GM12878 (cell line): ENCODE data around the gene CENPE. TPM values are rescaled to one million over a fixed set of nuclear protein-coding genes. Genes with fewer than 3 reads are reported as not detected.

Source experiments
- ATAC-seq: fragments of 200-7000 bp; cut with Tn5 transposase; 3 replicates; pipeline ENCODE4 v1.9.1; 2020; ENCODE audit warnings: mild to moderate bottlenecking, moderate library complexity
- BruUV-seq: library from RNA; stranded (reverse); fragments of 400-500 nt; replicated peaks from 2 replicates; lab custom pipeline; 2021; lab: Mats Ljungman, UMichigan
- CTCF ChIA-PET: fragments of 300-600 bp; sonication (Branson Sonifier 250); formaldehyde crosslinking; extraction: SDS; loops from one replicate; lab custom pipeline; 2021; ENCODE audit warnings: inconsistent platforms; lab: Yijun Ruan, JAX
- POLR2A ChIA-PET: fragments of 350-600 bp; formaldehyde crosslinking; extraction: SDS; loops from one replicate; lab custom pipeline; 2021; ENCODE audit warnings: inconsistent platforms; lab: Charles Lee
- RAD21 ChIA-PET: fragments of 300-600 bp; sonication (Branson Sonifier 250); formaldehyde crosslinking; loops from one replicate; lab custom pipeline; 2023; ENCODE audit warnings: antibody characterized with exemption; ENCODE audit not compliant: unreplicated experiment; lab: Charles Lee
- SMC1A ChIA-PET: fragments of 300-600 bp; sonication (Branson Sonifier 250); formaldehyde crosslinking; loops from one replicate; lab custom pipeline; 2023; ENCODE audit not compliant: unreplicated experiment, uncharacterized antibody; lab: Charles Lee
- DNase-seq: peaks from one replicate; pipeline ENCODE4 v3.0.0-alpha.2; 2011; ENCODE audit warnings: low read depth, low spot score
- FAIRE-seq: peaks from 3 replicates; lab custom pipeline; 2011; peaks lifted over from hg19 to GRCh38; lab: Jason Lieb, UNC
- H2AFZ ChIP-seq: 2 replicates; pipeline ENCODE4 v1.6.0; 2011; ENCODE audit warnings: low read depth, low read length, control low read depth; ENCODE audit not compliant: control insufficient read depth
- H3K27ac ChIP-seq: 2 replicates; pipeline ENCODE4 v1.5.1; 2011; ENCODE audit warnings: control low read depth; ENCODE audit not compliant: control insufficient read depth, insufficient read depth
- H3K27me3 ChIP-seq, 2 experiments: replicated peaks in 1 of 2; 2 replicates each; pipeline versions ENCODE4 v1.6.0 to v1.6.1; 2011; ENCODE audit warnings: low read length in 1 of 2; ENCODE audit not compliant: control insufficient read depth in 2 of 2, insufficient read depth in 2 of 2
- H3K36me3 ChIP-seq, 2 experiments: 2 replicates each; pipeline ENCODE4 v1.5.1; 2011; ENCODE audit warnings: low read length in 1 of 2; ENCODE audit not compliant: control insufficient read depth in 2 of 2, insufficient read depth in 2 of 2
- H3K4me1 ChIP-seq: 2 replicates; pipeline ENCODE4 v1.6.1; 2011; ENCODE audit warnings: mild to moderate bottlenecking, low read length, moderate library complexity, mixed read lengths; ENCODE audit not compliant: control insufficient read depth, insufficient read depth
- H3K4me2 ChIP-seq: 2 replicates; pipeline ENCODE4 v1.6.0; 2011; ENCODE audit warnings: control low read depth; ENCODE audit not compliant: control insufficient read depth, insufficient read depth
- H3K4me3 ChIP-seq: fragments of 200-600 bp; sonication (generic); 2 replicates; pipeline ENCODE4 v1.5.1; 2016
- H3K79me2 ChIP-seq: 2 replicates; pipeline ENCODE4 v1.6.0; 2011; ENCODE audit warnings: low read length; ENCODE audit not compliant: control insufficient read depth, insufficient read depth
- H3K9ac ChIP-seq: 2 replicates; pipeline ENCODE4 v1.8.0; 2011; ENCODE audit warnings: low read length, control low read depth, mixed read lengths; ENCODE audit not compliant: control insufficient read depth, insufficient read depth
- H3K9me3 ChIP-seq: replicated peaks from 3 replicates; pipeline ENCODE4 v1.5.1; 2011; ENCODE audit warnings: mild to moderate bottlenecking, low read length; ENCODE audit not compliant: control insufficient read depth, insufficient read depth
- H4K20me1 ChIP-seq: 2 replicates; pipeline ENCODE4 v1.6.0; 2011; ENCODE audit not compliant: control insufficient read depth, insufficient read depth
- EED ChIP-seq: sonication (generic); IDR thresholded peaks from 2 replicates; pipeline ENCODE4 v1.6.1; 2016; ENCODE audit warnings: antibody characterized with exemption, low read depth
- MEF2B ChIP-seq: fragments of 450-650 bp; IDR thresholded peaks from 2 replicates; pipeline ENCODE4 v1.6.1; 2018; ENCODE audit warnings: mild to moderate bottlenecking, moderate library complexity; ENCODE audit not compliant: partially characterized antibody, poor library complexity, severe bottlenecking
- RB1 ChIP-seq: fragments of 450-650 bp; formaldehyde crosslinking; IDR thresholded peaks from 2 replicates; pipeline ENCODE4 v1.6.1; 2017; ENCODE audit warnings: mild to moderate bottlenecking, borderline replicate concordance
- RFX5 ChIP-seq: IDR thresholded peaks from 2 replicates; pipeline ENCODE4 v1.6.1; 2011; ENCODE audit warnings: low read depth, low read length, improper control_type of control experiment
- WGBS: methylation state at CpG from one replicate; pipeline ENCODE4 v1.1.6; 2016; ENCODE audit warnings: low lambda C conversion rate; ENCODE audit not compliant: insufficient replicate concordance, insufficient coverage; ENCODE audit errors: missing lambda C conversion rate; 5-methylcytosine and 5-hydroxymethylcytosine counted together
- in situ Hi-C: fragments of 300-500 bp; cut with MboI; formaldehyde crosslinking; loops from 9 replicates; pipeline ENCODE4 v1.14.3; 2018; ENCODE audit warnings: mixed read lengths
- intact Hi-C: fragments of 100-400 bp; cut with micrococcal nuclease; formaldehyde crosslinking; loops from one replicate; pipeline ENCODE4 v1.14.2; 2022; ENCODE audit not compliant: unreplicated experiment
- polyA plus RNA-seq, 11 experiments: library from polyadenylated mRNA; depleted of rRNA in 4 of 11; unstranded in 6 of 11; stranded (reverse) in 5 of 11; fragments of >200 nt; fragmentation: Nextera tagmentation in 4 of 11; fragmentation: Illumina TruSeq in 1 of 11; extraction: Ambion mirVana in 4 of 11; extraction: Trizol in 1 of 11; gene quantifications; 1 replicate in 1 of 11; 2 replicates in 10 of 11; pipeline versions ENCODE4 v1.2.1 to v1.2.3, GENCODE V29; 2011 to 2016; ENCODE audit warnings: inconsistent platforms in 2 of 11, missing spikeins in 2 of 11, low read depth in 1 of 11
- total RNA-seq, 4 experiments: library from RNA; depleted of rRNA in 3 of 4; stranded (reverse); fragments of >200 nt in 3 of 4; fragmentation: Illumina TruSeq in 1 of 4; extraction: Trizol in 1 of 4; gene quantifications; 2 replicates each; pipeline versions ENCODE4 v1.2.1 to v1.2.3, GENCODE V29; 2013 to 2021

The CENPE gene
- total and polyA plus RNA-seq, 10 of the 15 experiments (the other 5 are each of a cell fraction or from before 2014, with no cell fraction given): 10.2 to 53.6 (median 25.2) TPM

- Histone ChIP-seq H3K9me3 (no peaks in the 10 kb centered on the region), H3K27ac (no peak overlapping the region), H2AFZ (no peak overlapping the region), H3K27me3 (no peaks in the 10 kb centered on the region), H3K4me3 (no peak overlapping the region), H3K36me3 (peaks cover 0 to 8% of the 10 kb centered on the region in 2 experiments; a peak in 2 of 4 replicates), H3K9ac (no peak overlapping the region), H4K20me1 (no peaks in the 10 kb centered on the region), H3K4me1 (no peaks in the 10 kb centered on the region), H3K4me2 (no peak overlapping the region), H3K79me2 (no peaks in the 10 kb centered on the region)
- RAD21 ChIA-PET: no interaction called here
- no TSS peak for BruUV-seq
- SMC1A ChIA-PET: interaction anchor here (8.5 to 9.1 kb wide), 2 partner anchors 10 to 41 kb away, joined by 59 to 98 read pairs; partner anchors contain the start of gene SLC9B2
- in situ Hi-C loops (loop anchor here (5.0 kb wide), 2 partner anchors 39 to 639 kb away; no protein-coding TSS in a partner anchor), intact Hi-C loops (no loop called here)
- FAIRE-seq: no peak
- TF ChIP-seq MEF2B: peak; percentile 54
- TF ChIP-seq RB1: no peak
- 3% methylated on average over 1 of the region's 1 CpG for WGBS
- no peak for ATAC-seq
- POLR2A ChIA-PET: no interaction called here
- CTCF ChIA-PET: no interaction called here
- DNase-seq: no peak
Observed at GRCh38 chr4:103086551-103086950, 111.6 kb downstream of the CENPE start.

GRCh38 chr4:103085555-103086196 is 112.5 kb downstream of the CENPE start:
- DNase-seq: no peak
- FAIRE-seq: peak; percentile 13
- ChIA-PET RAD21 (no interaction called here), SMC1A (interaction anchor here (8.5 kb wide), 1 partner anchor 9 kb away, joined by 59 read pairs; the partner anchor contains the start of gene SLC9B2)
- 92% methylated on average over 2 of the region's 2 CpGs for WGBS
- TF ChIP-seq EED: no peak
- 0 out of 2 replicates have a peak, but pooled peaks have one; percentile 19 for TF ChIP-seq RFX5
- TF ChIP-seq, all 136 proteins: peak for 1
- Histone ChIP-seq H3K9ac (no peak overlapping the region), H4K20me1 (no peaks in the 10 kb centered on the region), H3K9me3 (no peaks in the 10 kb centered on the region), H3K27ac (no peak overlapping the region), H2AFZ (no peak overlapping the region), H3K27me3 (no peaks in the 10 kb centered on the region), H3K79me2 (no peaks in the 10 kb centered on the region), H3K4me3 (no peak overlapping the region), H3K36me3 (peaks cover 0 to 8% of the 10 kb centered on the region in 2 experiments; a peak in 2 of 4 replicates), H3K4me1 (no peaks in the 10 kb centered on the region), H3K4me2 (no peak overlapping the region)
- intact Hi-C loops: no loop called here
- ATAC-seq: no peak
- POLR2A ChIA-PET: no interaction called here
- in situ Hi-C loops: loop anchor here (5.0 kb wide), 2 partner anchors 38 to 638 kb away; no protein-coding TSS in a partner anchor
- no TSS peak for BruUV-seq
- CTCF ChIA-PET: no interaction called here
